HEK293 (cell line): ENCODE results near the gene DDI1.

ENCODE experiments used
- BCL11A ChIP-seq: fragments of 450-650 bp; formaldehyde crosslinking; IDR thresholded peaks from 2 replicates; pipeline ENCODE4 v1.5.1; 2016; ENCODE audit warnings: low read depth, missing biosample characterization, missing genetic modification characterization
- SALL2 ChIP-seq: fragments of 450-650 bp; formaldehyde crosslinking; IDR thresholded peaks from 2 replicates; pipeline ENCODE4 v1.5.0; 2017; ENCODE audit warnings: missing biosample characterization, mild to moderate bottlenecking, missing genetic modification characterization, borderline replicate concordance
- ZNF274 ChIP-seq, 2 experiments: fragments of 200-500 bp in 1 of 2; fragments of 450-650 bp in 1 of 2; sonication (Bioruptor generic) in 1 of 2; formaldehyde crosslinking in 1 of 2; IDR thresholded peaks; 2 replicates each; pipeline versions ENCODE4 v1.5.1 to v1.6.1; 2014 to 2016; ENCODE audit warnings: borderline replicate concordance in 1 of 2, inconsistent platforms in 1 of 2, low read length in 1 of 2, missing biosample characterization in 1 of 2, missing genetic modification characterization in 1 of 2
- ZNF426 ChIP-seq: fragments of 450-650 bp; formaldehyde crosslinking; IDR thresholded peaks from 2 replicates; pipeline ENCODE4 v1.5.1; 2017; ENCODE audit warnings: missing biosample characterization, missing genetic modification characterization, mild to moderate bottlenecking, inconsistent platforms, moderate library complexity
- ZNF670 ChIP-seq: fragments of 450-650 bp; formaldehyde crosslinking; IDR thresholded peaks from 2 replicates; pipeline ENCODE4 v1.5.1; 2016; ENCODE audit warnings: missing biosample characterization, missing genetic modification characterization, low read depth
- TF ChIP-seq, protein P1 (sequence below): fragments of 450-650 bp; formaldehyde crosslinking; IDR thresholded peaks from 2 replicates; pipeline ENCODE4 v1.5.1; 2016; ENCODE audit warnings: missing biosample characterization, missing genetic modification characterization
- TF ChIP-seq, protein P2 (sequence below): fragments of 450-650 bp; formaldehyde crosslinking; IDR thresholded peaks from 2 replicates; pipeline ENCODE4 v1.5.1; 2016; ENCODE audit warnings: missing biosample characterization, missing genetic modification characterization
- TF ChIP-seq, protein P3 (sequence below): fragments of 450-650 bp; formaldehyde crosslinking; IDR thresholded peaks from 2 replicates; pipeline ENCODE4 v1.5.1; 2016; ENCODE audit warnings: missing biosample characterization, missing genetic modification characterization
- TF ChIP-seq, protein P4 (sequence below): fragments of 450-650 bp; formaldehyde crosslinking; IDR thresholded peaks from 2 replicates; pipeline ENCODE4 v1.5.1; 2016; ENCODE audit warnings: missing biosample characterization, missing genetic modification characterization
- TF ChIP-seq, protein P5 (sequence below): fragments of 450-650 bp; formaldehyde crosslinking; IDR thresholded peaks from 2 replicates; pipeline ENCODE4 v1.5.1; 2016; ENCODE audit warnings: missing biosample characterization, missing genetic modification characterization

DNA sequence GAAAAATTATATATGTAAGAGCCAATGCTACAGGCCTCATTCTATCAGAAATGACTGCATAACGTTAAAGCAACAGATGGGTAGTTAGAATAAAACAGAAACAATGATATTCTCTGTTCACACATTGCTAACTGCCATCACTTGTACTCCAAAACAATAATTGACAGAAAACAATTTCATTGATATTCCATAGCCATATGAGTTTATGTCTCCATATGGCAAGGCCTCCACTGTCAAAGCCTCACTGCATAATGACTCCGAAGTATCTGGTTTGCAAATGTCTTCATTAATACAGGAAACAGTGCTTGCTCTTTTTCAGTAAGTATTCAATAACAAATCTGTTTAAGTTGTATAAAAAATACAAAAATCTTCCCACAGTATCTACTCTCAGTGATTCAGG is 9.9 kb downstream of the DDI1 start:
- TF ChIP-seq, protein P1, sequence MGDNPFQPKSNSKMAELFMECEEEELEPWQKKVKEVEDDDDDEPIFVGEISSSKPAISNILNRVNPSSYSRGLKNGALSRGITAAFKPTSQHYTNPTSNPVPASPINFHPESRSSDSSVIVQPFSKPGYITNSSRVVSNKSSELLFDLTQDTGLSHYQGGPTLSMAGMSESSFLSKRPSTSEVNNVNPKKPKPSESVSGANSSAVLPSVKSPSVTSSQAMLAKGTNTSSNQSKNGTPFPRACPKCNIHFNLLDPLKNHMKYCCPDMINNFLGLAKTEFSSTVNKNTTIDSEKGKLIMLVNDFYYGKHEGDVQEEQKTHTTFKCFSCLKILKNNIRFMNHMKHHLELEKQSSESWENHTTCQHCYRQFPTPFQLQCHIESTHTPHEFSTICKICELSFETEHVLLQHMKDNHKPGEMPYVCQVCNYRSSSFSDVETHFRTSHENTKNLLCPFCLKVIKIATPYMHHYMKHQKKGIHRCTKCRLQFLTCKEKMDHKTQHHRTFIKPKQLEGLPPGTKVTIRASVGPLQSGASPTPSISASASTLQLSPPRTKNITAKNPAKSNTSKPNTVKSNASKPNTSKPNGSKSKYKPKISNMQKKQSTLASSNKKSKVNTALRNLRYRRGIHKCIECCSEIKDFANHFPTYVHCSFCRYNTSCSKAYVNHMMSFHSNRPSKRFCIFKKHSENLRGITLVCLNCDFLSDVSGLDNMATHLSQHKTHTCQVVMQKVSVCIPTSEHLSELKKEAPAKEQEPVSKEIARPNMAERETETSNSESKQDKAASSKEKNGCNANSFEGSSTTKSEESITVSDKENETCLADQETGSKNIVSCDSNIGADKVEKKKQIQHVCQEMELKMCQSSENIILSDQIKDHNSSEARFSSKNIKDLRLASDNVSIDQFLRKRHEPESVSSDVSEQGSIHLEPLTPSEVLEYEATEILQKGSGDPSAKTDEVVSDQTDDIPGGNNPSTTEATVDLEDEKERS (tag by site-specific recombination), result no peak
- no peak for TF ChIP-seq ZNF274 (IDR thresholded peaks at IDR 0.05; ENCODE audit: low read length)
- no peak for TF ChIP-seq ZNF274 (tag by site-specific recombination; IDR thresholded peaks at IDR 0.05; ENCODE audit: borderline replicate concordance)
- TF ChIP-seq BCL11A (tag by site-specific recombination), result no peak
- TF ChIP-seq, protein P2, sequence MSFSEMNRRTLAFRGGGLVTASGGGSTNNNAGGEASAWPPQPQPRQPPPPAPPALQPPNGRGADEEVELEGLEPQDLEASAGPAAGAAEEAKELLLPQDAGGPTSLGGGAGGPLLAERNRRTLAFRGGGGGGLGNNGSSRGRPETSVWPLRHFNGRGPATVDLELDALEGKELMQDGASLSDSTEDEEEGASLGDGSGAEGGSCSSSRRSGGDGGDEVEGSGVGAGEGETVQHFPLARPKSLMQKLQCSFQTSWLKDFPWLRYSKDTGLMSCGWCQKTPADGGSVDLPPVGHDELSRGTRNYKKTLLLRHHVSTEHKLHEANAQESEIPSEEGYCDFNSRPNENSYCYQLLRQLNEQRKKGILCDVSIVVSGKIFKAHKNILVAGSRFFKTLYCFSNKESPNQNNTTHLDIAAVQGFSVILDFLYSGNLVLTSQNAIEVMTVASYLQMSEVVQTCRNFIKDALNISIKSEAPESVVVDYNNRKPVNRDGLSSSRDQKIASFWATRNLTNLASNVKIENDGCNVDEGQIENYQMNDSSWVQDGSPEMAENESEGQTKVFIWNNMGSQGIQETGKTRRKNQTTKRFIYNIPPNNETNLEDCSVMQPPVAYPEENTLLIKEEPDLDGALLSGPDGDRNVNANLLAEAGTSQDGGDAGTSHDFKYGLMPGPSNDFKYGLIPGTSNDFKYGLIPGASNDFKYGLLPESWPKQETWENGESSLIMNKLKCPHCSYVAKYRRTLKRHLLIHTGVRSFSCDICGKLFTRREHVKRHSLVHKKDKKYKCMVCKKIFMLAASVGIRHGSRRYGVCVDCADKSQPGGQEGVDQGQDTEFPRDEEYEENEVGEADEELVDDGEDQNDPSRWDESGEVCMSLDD, result no peak
- TF ChIP-seq ZNF670, result no peak
- TF ChIP-seq, protein P3, sequence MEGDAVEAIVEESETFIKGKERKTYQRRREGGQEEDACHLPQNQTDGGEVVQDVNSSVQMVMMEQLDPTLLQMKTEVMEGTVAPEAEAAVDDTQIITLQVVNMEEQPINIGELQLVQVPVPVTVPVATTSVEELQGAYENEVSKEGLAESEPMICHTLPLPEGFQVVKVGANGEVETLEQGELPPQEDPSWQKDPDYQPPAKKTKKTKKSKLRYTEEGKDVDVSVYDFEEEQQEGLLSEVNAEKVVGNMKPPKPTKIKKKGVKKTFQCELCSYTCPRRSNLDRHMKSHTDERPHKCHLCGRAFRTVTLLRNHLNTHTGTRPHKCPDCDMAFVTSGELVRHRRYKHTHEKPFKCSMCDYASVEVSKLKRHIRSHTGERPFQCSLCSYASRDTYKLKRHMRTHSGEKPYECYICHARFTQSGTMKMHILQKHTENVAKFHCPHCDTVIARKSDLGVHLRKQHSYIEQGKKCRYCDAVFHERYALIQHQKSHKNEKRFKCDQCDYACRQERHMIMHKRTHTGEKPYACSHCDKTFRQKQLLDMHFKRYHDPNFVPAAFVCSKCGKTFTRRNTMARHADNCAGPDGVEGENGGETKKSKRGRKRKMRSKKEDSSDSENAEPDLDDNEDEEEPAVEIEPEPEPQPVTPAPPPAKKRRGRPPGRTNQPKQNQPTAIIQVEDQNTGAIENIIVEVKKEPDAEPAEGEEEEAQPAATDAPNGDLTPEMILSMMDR (tag by site-specific recombination), result no peak
- TF ChIP-seq, protein P4, sequence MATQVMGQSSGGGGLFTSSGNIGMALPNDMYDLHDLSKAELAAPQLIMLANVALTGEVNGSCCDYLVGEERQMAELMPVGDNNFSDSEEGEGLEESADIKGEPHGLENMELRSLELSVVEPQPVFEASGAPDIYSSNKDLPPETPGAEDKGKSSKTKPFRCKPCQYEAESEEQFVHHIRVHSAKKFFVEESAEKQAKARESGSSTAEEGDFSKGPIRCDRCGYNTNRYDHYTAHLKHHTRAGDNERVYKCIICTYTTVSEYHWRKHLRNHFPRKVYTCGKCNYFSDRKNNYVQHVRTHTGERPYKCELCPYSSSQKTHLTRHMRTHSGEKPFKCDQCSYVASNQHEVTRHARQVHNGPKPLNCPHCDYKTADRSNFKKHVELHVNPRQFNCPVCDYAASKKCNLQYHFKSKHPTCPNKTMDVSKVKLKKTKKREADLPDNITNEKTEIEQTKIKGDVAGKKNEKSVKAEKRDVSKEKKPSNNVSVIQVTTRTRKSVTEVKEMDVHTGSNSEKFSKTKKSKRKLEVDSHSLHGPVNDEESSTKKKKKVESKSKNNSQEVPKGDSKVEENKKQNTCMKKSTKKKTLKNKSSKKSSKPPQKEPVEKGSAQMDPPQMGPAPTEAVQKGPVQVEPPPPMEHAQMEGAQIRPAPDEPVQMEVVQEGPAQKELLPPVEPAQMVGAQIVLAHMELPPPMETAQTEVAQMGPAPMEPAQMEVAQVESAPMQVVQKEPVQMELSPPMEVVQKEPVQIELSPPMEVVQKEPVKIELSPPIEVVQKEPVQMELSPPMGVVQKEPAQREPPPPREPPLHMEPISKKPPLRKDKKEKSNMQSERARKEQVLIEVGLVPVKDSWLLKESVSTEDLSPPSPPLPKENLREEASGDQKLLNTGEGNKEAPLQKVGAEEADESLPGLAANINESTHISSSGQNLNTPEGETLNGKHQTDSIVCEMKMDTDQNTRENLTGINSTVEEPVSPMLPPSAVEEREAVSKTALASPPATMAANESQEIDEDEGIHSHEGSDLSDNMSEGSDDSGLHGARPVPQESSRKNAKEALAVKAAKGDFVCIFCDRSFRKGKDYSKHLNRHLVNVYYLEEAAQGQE (tag by site-specific recombination), result no peak
- no peak for TF ChIP-seq ZNF426 (tag by site-specific recombination)
- TF ChIP-seq SALL2 (tag by site-specific recombination), result no peak
- TF ChIP-seq, protein P5, sequence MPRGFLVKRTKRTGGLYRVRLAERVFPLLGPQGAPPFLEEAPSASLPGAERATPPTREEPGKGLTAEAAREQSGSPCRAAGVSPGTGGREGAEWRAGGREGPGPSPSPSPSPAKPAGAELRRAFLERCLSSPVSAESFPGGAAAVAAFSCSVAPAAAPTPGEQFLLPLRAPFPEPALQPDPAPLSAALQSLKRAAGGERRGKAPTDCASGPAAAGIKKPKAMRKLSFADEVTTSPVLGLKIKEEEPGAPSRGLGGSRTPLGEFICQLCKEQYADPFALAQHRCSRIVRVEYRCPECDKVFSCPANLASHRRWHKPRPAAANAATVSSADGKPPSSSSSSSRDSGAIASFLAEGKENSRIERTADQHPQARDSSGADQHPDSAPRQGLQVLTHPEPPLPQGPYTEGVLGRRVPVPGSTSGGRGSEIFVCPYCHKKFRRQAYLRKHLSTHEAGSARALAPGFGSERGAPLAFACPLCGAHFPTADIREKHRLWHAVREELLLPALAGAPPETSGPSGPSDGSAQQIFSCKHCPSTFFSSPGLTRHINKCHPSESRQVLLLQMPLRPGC (tag by site-specific recombination), result no peak
